ENCODE data around the gene ACTN2.

Gene ACTN2

DNA sequence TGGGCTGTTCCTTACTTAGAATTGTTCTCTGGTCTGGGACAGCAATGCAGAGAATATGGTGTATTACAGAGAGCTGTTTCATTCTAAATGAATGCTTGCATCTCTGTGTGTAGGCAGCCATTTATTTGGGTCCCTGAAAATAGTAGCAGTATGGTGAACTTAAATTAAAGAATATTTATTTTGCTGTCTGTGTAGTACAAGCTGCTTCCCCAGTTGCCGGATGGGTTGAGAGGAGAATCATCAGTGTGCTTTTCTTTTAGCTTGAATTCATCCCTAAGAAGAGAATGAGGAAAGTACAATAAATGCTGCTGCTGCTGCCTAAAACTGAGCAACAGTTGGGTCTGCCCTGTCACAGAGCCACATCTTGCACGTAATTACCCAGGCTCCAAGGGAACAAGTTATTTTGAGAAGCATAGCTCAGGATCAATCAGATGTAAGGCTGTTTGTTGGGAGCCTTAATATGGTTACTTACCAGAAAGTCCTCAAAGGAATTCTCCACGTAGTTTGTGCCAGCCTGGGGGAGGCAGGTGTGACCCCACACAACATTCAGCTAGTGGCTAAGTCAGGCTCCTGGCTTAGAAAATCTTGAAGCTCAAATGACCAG lies 16.6 kb downstream of the ACTN2 start:
- TF ChIP-seq, protein P1, sequence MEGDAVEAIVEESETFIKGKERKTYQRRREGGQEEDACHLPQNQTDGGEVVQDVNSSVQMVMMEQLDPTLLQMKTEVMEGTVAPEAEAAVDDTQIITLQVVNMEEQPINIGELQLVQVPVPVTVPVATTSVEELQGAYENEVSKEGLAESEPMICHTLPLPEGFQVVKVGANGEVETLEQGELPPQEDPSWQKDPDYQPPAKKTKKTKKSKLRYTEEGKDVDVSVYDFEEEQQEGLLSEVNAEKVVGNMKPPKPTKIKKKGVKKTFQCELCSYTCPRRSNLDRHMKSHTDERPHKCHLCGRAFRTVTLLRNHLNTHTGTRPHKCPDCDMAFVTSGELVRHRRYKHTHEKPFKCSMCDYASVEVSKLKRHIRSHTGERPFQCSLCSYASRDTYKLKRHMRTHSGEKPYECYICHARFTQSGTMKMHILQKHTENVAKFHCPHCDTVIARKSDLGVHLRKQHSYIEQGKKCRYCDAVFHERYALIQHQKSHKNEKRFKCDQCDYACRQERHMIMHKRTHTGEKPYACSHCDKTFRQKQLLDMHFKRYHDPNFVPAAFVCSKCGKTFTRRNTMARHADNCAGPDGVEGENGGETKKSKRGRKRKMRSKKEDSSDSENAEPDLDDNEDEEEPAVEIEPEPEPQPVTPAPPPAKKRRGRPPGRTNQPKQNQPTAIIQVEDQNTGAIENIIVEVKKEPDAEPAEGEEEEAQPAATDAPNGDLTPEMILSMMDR (IDR thresholded peaks at IDR 0.05; ENCODE audit: borderline replicate concordance, insufficient read depth, low read depth, low read length), result no peak
- H3K4me3 ChIP-seq (ENCODE audit: low read depth, low read length), result no peak overlapping the region

DNA sequence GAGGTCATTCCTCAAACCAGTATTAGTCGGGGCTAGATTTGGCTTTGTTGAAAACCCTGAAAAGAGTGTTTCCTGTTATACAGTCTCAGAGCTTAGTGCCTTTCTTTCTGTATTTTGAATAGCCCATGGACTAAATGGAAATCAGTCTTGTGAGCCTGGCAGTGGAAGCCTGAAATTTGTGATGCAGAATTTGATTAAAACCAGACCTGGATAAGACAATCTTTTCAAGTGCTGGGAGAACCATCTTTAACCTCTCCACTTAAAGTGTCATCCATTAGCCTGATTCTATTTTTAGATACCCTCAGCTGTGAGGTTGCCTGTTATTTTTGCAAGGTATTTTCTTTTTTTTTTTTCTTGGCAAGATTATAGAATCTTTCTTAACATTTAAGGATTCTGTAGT lies 19.5 kb downstream of the ACTN2 start:
- TF ChIP-seq, protein P1 (IDR thresholded peaks at IDR 0.05; ENCODE audit: borderline replicate concordance, insufficient read depth, low read depth, low read length), result no peak
- no peak overlapping the region for H3K4me3 ChIP-seq (ENCODE audit: low read depth, low read length)

DNA sequence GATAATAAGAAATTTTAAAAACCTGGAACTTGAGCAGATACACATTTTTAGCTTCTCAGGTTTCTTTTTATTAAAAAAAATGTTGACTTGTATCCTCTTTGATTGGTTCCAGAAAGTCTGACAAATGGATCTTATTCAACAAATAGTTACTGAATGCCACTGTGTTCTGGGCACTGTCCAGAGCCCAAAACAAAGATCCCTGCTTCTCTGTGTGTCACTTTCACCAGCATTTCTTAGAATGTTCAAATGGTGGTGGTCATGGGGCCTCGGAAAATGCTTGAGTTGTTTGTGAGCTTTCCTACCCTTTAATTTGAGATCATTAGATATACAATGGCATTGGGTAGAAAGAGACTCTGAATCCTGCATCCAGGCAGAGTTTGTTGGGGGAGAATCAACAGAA lies 19.9 kb downstream of the ACTN2 start:
- TF ChIP-seq, protein P1 (IDR thresholded peaks at IDR 0.05; ENCODE audit: borderline replicate concordance, insufficient read depth, low read depth, low read length), result no peak
- H3K4me3 ChIP-seq (ENCODE audit: low read depth, low read length), result no peak overlapping the region

DNA sequence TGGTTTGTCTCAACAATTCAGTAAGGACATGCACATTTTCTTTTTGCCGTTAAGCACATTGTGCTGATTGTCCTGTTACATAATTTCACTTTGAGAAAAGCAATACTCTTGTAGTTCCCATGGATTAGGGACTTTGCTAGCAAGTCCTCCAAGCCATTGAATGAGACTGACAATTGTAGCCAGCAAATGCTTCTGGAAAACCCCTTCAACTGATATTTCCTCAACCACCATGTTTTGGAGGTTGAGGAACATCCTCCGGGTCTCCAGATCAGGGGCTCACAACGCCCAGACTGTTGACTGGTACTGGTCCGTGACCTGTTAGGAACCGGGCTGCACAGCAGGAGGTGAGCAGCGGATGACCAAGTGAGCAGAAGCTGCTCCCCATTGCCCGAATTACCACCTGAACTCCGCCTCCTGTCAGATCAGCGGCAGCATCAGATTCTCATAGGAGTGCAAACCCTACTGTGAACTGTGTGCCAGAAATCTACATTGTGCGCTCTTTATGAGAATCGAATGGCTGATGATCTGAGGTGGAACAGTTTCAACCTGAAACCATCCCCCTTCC lies 24.1 kb downstream of the ACTN2 start:
- no peak overlapping the region for H3K4me3 ChIP-seq (ENCODE audit: low read depth, low read length)
- TF ChIP-seq, protein P1 (IDR thresholded peaks at IDR 0.05; ENCODE audit: borderline replicate concordance, insufficient read depth, low read depth, low read length), result no peak

DNA sequence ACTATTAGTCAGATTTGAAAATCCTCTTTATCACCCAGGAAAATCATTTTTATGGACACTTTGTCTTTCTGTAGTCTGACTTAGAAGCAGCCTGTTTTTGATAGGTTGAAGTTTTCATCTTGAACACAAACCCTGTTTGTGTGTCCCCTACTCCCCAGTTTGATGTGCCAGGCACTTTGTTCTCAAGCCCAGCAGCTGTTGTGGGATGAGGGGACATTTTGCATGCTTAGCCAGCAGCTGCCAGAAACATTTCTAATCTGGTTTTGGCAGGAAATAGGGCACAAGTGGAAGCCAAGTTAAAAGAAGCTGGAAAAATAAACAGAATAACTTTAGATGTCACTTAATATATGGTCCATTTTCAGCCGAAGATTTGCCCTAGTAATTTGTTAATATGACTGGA lies 29.9 kb downstream of the ACTN2 start:
- TF ChIP-seq, protein P1 (IDR thresholded peaks at IDR 0.05; ENCODE audit: borderline replicate concordance, insufficient read depth, low read depth, low read length), result no peak
- H3K4me3 ChIP-seq (ENCODE audit: low read depth, low read length), result no peak overlapping the region

DNA sequence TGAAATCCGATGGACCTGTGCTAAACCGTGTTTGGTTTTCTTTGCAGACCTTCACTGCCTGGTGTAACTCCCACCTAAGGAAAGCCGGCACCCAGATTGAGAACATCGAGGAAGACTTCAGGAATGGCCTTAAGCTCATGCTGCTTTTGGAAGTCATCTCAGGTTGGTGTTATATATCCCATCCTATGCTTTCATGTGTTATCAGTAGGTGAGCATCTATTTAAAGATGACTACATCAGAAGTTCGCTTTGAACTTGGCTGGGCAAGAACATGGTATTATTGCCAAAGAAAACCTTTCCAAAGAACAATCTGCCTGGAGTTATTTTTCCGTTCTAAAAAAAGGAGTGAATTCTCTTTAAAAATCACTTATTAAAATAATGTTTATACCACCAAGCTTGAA lies 31.5 kb downstream of the ACTN2 start:
- TF ChIP-seq, protein P1 (IDR thresholded peaks at IDR 0.05; ENCODE audit: borderline replicate concordance, insufficient read depth, low read depth, low read length), result no peak
- H3K4me3 ChIP-seq (ENCODE audit: low read depth, low read length), result no peak overlapping the region

DNA sequence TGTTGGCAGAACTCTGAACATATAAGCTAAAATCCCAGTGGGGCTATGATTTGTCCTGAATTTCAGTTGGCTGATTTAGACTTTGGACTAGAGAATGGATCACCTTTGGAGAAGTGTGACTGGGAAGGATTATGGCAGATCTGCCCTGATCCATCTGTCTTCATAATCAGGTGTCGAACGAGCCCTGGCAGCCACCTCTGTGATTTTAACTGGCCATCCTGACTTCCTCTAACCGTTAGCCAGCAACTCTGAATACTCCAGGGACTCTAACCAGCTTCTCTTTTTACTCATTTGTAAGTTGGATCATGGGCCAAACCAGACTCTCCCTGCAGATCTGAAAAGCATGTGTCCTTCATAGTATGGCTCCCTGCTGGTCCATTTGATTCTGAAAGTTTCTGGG lies 32.0 kb downstream of the ACTN2 start:
- H3K4me3 ChIP-seq (ENCODE audit: low read depth, low read length), result no peak overlapping the region
- TF ChIP-seq, protein P1 (IDR thresholded peaks at IDR 0.05; ENCODE audit: borderline replicate concordance, insufficient read depth, low read depth, low read length), result no peak
